CD4-positive, alpha-beta T cell treated with Interleukin-12 subunit alpha and Interleukin-12 subunit beta, for 1 hour (primary cell): ENCODE measurements around the gene ACTR6.

Source experiments
- DNase-seq: peaks from one replicate; pipeline ENCODE4 v3.0.0-alpha.2; 2020

Gene ACTR6

GRCh38 chr12:100268835-100269564 is 68.4 kb downstream of the ACTR6 start:
- no peak for DNase-seq

DNA sequence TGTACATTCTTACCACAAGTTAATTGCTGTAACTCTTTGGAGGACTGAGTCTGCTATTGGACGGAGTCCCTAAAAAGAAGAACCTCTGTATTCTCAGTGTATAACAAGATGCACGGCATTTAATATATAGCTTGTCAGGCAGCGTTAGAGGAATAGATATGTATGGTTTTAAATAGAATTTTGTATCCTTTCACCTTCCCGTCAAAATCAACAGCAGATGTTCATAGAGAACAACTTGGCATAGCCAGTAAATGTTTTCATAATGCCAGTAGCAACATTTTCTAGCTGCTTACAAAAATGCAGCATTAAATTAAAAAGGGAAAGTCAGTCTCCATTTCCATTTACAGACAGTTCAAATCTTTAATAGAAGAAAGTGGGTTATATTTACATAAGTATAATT is 73.2 kb downstream of the ACTR6 start:
- no peak for DNase-seq
